Measurements from ENCODE around the gene EPHA4.

EPHA4 gene

GRCh38 chr2:221461901-221462300 is 110.2 kb downstream of the EPHA4 start:
- no peak overlapping the region for H3K27ac ChIP-seq
- TF ChIP-seq CTCF (conservative IDR thresholded peaks at IDR 0.05): no peak

- H3K27ac ChIP-seq: no peak overlapping the region
- no peak for TF ChIP-seq CTCF (conservative IDR thresholded peaks at IDR 0.05)
Measured at GRCh38 chr2:221460136-221460535, 112.0 kb downstream of the EPHA4 start.

- TF ChIP-seq CTCF (conservative IDR thresholded peaks at IDR 0.05): no peak
Measured at GRCh38 chr2:221458578-221458977, 113.5 kb downstream of the EPHA4 start.

GRCh38 chr2:221455214-221455613 is 116.9 kb downstream of the EPHA4 start:
- no peak for TF ChIP-seq CTCF (conservative IDR thresholded peaks at IDR 0.05)
- H3K27ac ChIP-seq: no peak overlapping the region

More at GRCh38 chr2:221458578-221458977, 113.5 kb downstream of the EPHA4 start:
- H3K27ac ChIP-seq: no peak overlapping the region

- H3K27ac ChIP-seq: no peak overlapping the region
- TF ChIP-seq CTCF (conservative IDR thresholded peaks at IDR 0.05): no peak
Measured at GRCh38 chr2:221454459-221455105, 117.5 kb downstream of the EPHA4 start.

- no peak overlapping the region for H3K27ac ChIP-seq
- no peak for TF ChIP-seq CTCF (conservative IDR thresholded peaks at IDR 0.05)
Measured at GRCh38 chr2:221451862-221452788, 120.0 kb downstream of the EPHA4 start.

DNA sequence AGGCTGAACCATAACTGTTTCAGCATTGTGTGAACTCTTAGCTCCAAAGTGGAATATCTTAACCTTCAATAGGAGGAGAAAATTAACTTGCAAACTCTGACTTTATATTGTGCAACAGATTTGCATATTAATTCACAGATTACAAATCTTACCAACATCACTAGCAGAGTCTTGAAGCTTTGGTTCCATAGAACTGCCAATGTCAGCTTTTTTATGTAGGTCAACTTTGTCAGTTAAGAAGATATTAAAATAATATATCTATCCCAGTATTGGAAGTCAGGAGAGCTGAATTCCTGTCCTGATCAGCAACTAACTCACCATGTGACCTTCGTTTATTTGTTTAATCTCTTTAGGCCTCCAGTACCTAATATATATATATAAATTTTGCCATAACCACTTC is 121.8 kb downstream of the EPHA4 start:
- no peak for TF ChIP-seq CTCF (conservative IDR thresholded peaks at IDR 0.05)
- no peak overlapping the region for H3K27ac ChIP-seq
